Pancreas (tissue), 10 donors: Measurements from ENCODE around the gene EDC3. TPM values are rescaled to one million over a fixed set of nuclear protein-coding genes. Genes with fewer than 3 reads are reported as not detected.

Source experiments
- ATAC-seq, 4 donors: fragments of 200-7000 bp; cut with Tn5 transposase; one replicate each; pipeline versions ENCODE4 v1.8.0 to v1.9.1; 2020; ENCODE audit warnings: mild to moderate bottlenecking in 4 of 4, moderate library complexity in 4 of 4
- DNase-seq, 6 donors: peaks; one replicate each; pipeline ENCODE4 v3.0.0-alpha.2; 2020
- FAIRE-seq: peaks from 2 replicates; lab custom pipeline; 2012; peaks lifted over from hg19 to GRCh38; lab: Jason Lieb, UNC
- H3K27ac ChIP-seq, 4 donors: fragments of 200-600 bp; sonication (generic); 1 replicate in 3 of 4; 2 replicates in 1 of 4; pipeline versions ENCODE4 v1.5.0 to v1.8.0; 2020
- H3K27me3 ChIP-seq, 4 donors: fragments of 200-600 bp; one replicate each; pipeline ENCODE4 v1.8.0; 2021
- H3K36me3 ChIP-seq, 3 donors: fragments of 200-600 bp; sonication (generic) in 1 of 3; one replicate each; pipeline versions ENCODE4 v1.5.0 to v1.8.0; 2020 to 2021
- H3K4me1 ChIP-seq, 3 donors: fragments of 200-600 bp; one replicate each; pipeline ENCODE4 v1.8.0; 2021
- H3K4me3 ChIP-seq, 4 donors: fragments of 200-600 bp; sonication (generic) in 2 of 4; one replicate each; pipeline versions ENCODE4 v1.5.0 to v1.8.0; 2020 to 2021
- H3K9me3 ChIP-seq, 4 donors: fragments of 200-600 bp; one replicate each; pipeline ENCODE4 v1.8.0; 2021
- CTCF ChIP-seq, 4 donors: fragments of 200-600 bp; sonication (generic) in 3 of 4; IDR thresholded peaks; one replicate each; pipeline versions ENCODE4 v1.5.0 to v1.8.0; 2021; ENCODE audit warnings: antibody characterized with exemption in 4 of 4
- WGBS, 2 donors: extraction: QIAGEN DNeasy Blood & Tissue Kit; methylation state at CpG; one replicate each; pipeline ENCODE4 v1.1.7; 2013; 5-methylcytosine and 5-hydroxymethylcytosine counted together
- intact Hi-C, 3 donors: fragments of 100-400 bp; cut with DNase I; formaldehyde crosslinking; loops; one replicate each; pipeline versions ENCODE4 v1.11.1 to v1.14.2; 2022
- polyA plus RNA-seq, 2 donors: library from polyadenylated mRNA; stranded (reverse); fragments of 200-250 nt; gene quantifications; one replicate each; pipeline ENCODE4 v1.2.3, GENCODE V29; 2013
- total RNA-seq, 6 donors: library from RNA; stranded (reverse); fragmentation: NEBNext Ultra II Directional in 4 of 6; extraction: Animal tissue kit (Norgen Biotek cat#: 25700) in 4 of 6; gene quantifications; one replicate each; pipeline versions ENCODE4 v1.2.1 to v1.2.4, GENCODE V29; 2021 to 2023
- donor health status: healthy with polysubstance abuse.
- donor health status: DM: no; HTN: no; CAD: no; lungs with moderate emphysema.
- donor health status: DM: no; HTN: no; CAD: no.
- donor health status: control.
- donor health status: control.
- donor health status: Bipolar disorder and iron deficiency.
- donor health status: DM: yes; HTN: yes; CAD: no.
- donor health status: DM: no; HTN: no; CAD: no.
- donor health status: DM: no; HTN: no; CAD: no.
- donor health status: DM: yes; HTN: yes; CAD: no.

The EDC3 gene
- total and polyA plus RNA-seq, 8 donors: 7.6 to 19.5 (median 11.5) TPM

- DNase-seq: no peak
- WGBS, 2 donors: 92% methylated on average over 9 of the region's 9 CpGs
These were observed 110.0 kb downstream of the EDC3 start for GRCh38 chr15:74585857-74586256.

GRCh38 chr15:74585191-74585590 lies 110.6 kb downstream of the EDC3 start:
- FAIRE-seq (no peak), DNase-seq (no peak)
- H3K36me3 ChIP-seq: peaks cover 0 to 11% (median 3%) of the 10 kb centered on the region in 3 donors

More at GRCh38 chr15:74585857-74586256, 110.0 kb downstream of the EDC3 start:
- no peaks in the 10 kb centered on the region for H3K4me1 ChIP-seq
- H3K27me3 ChIP-seq: no peaks in the 10 kb centered on the region
- no peak for ATAC-seq
- no peak overlapping the region for H3K27ac ChIP-seq
- FAIRE-seq: no peak
- no peaks in the 10 kb centered on the region for H3K9me3 ChIP-seq
- H3K36me3 ChIP-seq: peaks cover 0 to 11% (median 3%) of the 10 kb centered on the region in 3 donors
- H3K4me3 ChIP-seq: no peak overlapping the region
- no peak for TF ChIP-seq CTCF (IDR thresholded peaks at IDR 0.05)
- intact Hi-C loops: no loop called here

GRCh38 chr15:74584779-74585178 lies 111.0 kb downstream of the EDC3 start:
- H3K36me3 ChIP-seq: peaks cover 0 to 11% (median 3%) of the 10 kb centered on the region in 3 donors
- no peak for TF ChIP-seq CTCF (IDR thresholded peaks at IDR 0.05)
- DNase-seq: no peak
- intact Hi-C loops: no loop called here
- H3K9me3 ChIP-seq: no peaks in the 10 kb centered on the region
- H3K4me3 ChIP-seq: no peak overlapping the region
- no peaks in the 10 kb centered on the region for H3K4me1 ChIP-seq
- no peak for FAIRE-seq
- 78 to 84% methylated on average over 4 of the region's 4 CpGs for WGBS, 2 donors
- H3K27me3 ChIP-seq: no peaks in the 10 kb centered on the region
- H3K27ac ChIP-seq: no peak overlapping the region
- no peak for ATAC-seq

More at GRCh38 chr15:74585191-74585590, 110.6 kb downstream of the EDC3 start:
- no peaks in the 10 kb centered on the region for H3K27me3 ChIP-seq
- 38 to 40% methylated on average over 3 of the region's 3 CpGs for WGBS, 2 donors
- H3K27ac ChIP-seq: no peak overlapping the region
- H3K4me1 ChIP-seq: no peaks in the 10 kb centered on the region
- no peak overlapping the region for H3K4me3 ChIP-seq
- ATAC-seq: no peak
- H3K9me3 ChIP-seq: no peaks in the 10 kb centered on the region
- no peak for TF ChIP-seq CTCF (IDR thresholded peaks at IDR 0.05)
- intact Hi-C loops: no loop called here

GRCh38 chr15:74584204-74584603 lies 111.6 kb downstream of the EDC3 start:
- H3K36me3 ChIP-seq: peaks cover 0 to 11% (median 3%) of the 10 kb centered on the region in 3 donors
- no peak for TF ChIP-seq CTCF (IDR thresholded peaks at IDR 0.05)
- intact Hi-C loops: no loop called here
- no peaks in the 10 kb centered on the region for H3K4me1 ChIP-seq
- H3K27me3 ChIP-seq: no peaks in the 10 kb centered on the region
- DNase-seq (no peak), ATAC-seq (no peak), FAIRE-seq (no peak)
- no peak overlapping the region for H3K4me3 ChIP-seq
- WGBS, 2 donors: 82 to 90% methylated on average over 2 of the region's 2 CpGs
- H3K27ac ChIP-seq: no peak overlapping the region
- H3K9me3 ChIP-seq: no peaks in the 10 kb centered on the region

Other genes starting within 250 kb of the EDC3 start
- gene UBL7, start 234.9 kb downstream of the EDC3 start, total RNA-seq: 10 to 100 TPM; 16.9 to 30.2 (median 20.4) TPM
- gene UBL7, start 234.9 kb downstream of the EDC3 start, polyA plus RNA-seq: 10 to 100 TPM; 16.0 to 18.1 TPM
- 1 to 10 TPM; 2.9 to 4.5 (median 3.5) TPM for gene ARID3B, start 154.8 kb downstream of the EDC3 start, total RNA-seq
- 1 to 10 TPM; 4.2 to 4.8 TPM for gene ARID3B, start 154.8 kb downstream of the EDC3 start, polyA plus RNA-seq
- gene CLK3, start 80.2 kb downstream of the EDC3 start, total RNA-seq: 10 to 100 TPM; 23.1 to 42.2 (median 28.7) TPM
- gene CLK3, start 80.2 kb downstream of the EDC3 start, polyA plus RNA-seq: 10 to 100 TPM; 63.1 to 89.9 TPM
- gene CYP1A1, start 29.5 kb upstream of the EDC3 start, total RNA-seq: under 1 TPM in 3 of 6 donors, not detected in 3; 0.12 to 0.28 (median 0.14) TPM
- 1 to 10 TPM in 1 of 2 donors, under 1 TPM in 1; 0.19 to 1.1 TPM for gene CYP1A1, start 29.5 kb upstream of the EDC3 start, polyA plus RNA-seq
- under 1 TPM in 1 of 6 donors, not detected in 5; 0.06 TPM for gene CYP1A2, start 52.8 kb upstream of the EDC3 start, total RNA-seq
- gene CYP1A2, start 52.8 kb upstream of the EDC3 start, polyA plus RNA-seq: not detected
- gene CSK, start 86.1 kb upstream of the EDC3 start, total RNA-seq: 10 to 100 TPM in 5 of 6 donors, 1 to 10 TPM in 1; 8.5 to 35.1 (median 14.1) TPM
- gene CSK, start 86.1 kb upstream of the EDC3 start, polyA plus RNA-seq: 10 to 100 TPM; 18.1 to 22.3 TPM
- gene LMAN1L, start 116.8 kb upstream of the EDC3 start, total RNA-seq: under 1 TPM in 1 of 6 donors, not detected in 5; 0.14 TPM
- not detected for gene LMAN1L, start 116.8 kb upstream of the EDC3 start, polyA plus RNA-seq
- not detected for gene CPLX3, start 130.6 kb upstream of the EDC3 start, total RNA-seq
- under 1 TPM in 1 of 2 donors, not detected in 1; 0.09 TPM for gene CPLX3, start 130.6 kb upstream of the EDC3 start, polyA plus RNA-seq
- 10 to 100 TPM; 15.0 to 30.8 (median 19.6) TPM for gene ULK3, start 147.1 kb upstream of the EDC3 start, total RNA-seq
- gene ULK3, start 147.1 kb upstream of the EDC3 start, polyA plus RNA-seq: 10 to 100 TPM; 60.4 to 83.5 TPM
- 10 to 100 TPM; 33.3 to 49.0 (median 34.3) TPM for gene SCAMP2, start 177.3 kb upstream of the EDC3 start, total RNA-seq
- 10 to 100 TPM; 21.4 to 31.7 TPM for gene SCAMP2, start 177.3 kb upstream of the EDC3 start, polyA plus RNA-seq
- gene MPI, start 194.0 kb upstream of the EDC3 start, total RNA-seq: 10 to 100 TPM; 14.5 to 23.2 (median 22.3) TPM
- 10 to 100 TPM; 15.9 to 19.1 TPM for gene MPI, start 194.0 kb upstream of the EDC3 start, polyA plus RNA-seq
- gene FAM219B, start 210.8 kb upstream of the EDC3 start, total RNA-seq: 10 to 100 TPM; 18.2 to 33.8 (median 21.2) TPM
- gene FAM219B, start 210.8 kb upstream of the EDC3 start, polyA plus RNA-seq: 10 to 100 TPM; 19.3 to 27.6 TPM
- 100 to 1,000 TPM in 2 of 6 donors, 10 to 100 TPM in 4; 76.4 to 127 (median 80.5) TPM for gene COX5A, start 242.0 kb upstream of the EDC3 start, total RNA-seq
- gene COX5A, start 242.0 kb upstream of the EDC3 start, polyA plus RNA-seq: 100 to 1,000 TPM; 103 to 107 TPM